GM18498 (cell line): ENCODE measurements around the gene BGLAP.

Experiments
- ATAC-seq: cut with Tn5 transposase; IDR thresholded peaks from one replicate; pipeline ENCODE4 v1.9.1; 2021; ENCODE audit warnings: mild to moderate bottlenecking, moderate library complexity; ENCODE audit not compliant: unreplicated experiment

BGLAP gene

GRCh38 chr1:156226116-156226538, 15.9 kb upstream of the BGLAP start:
- ATAC-seq = peak; percentile 71

- no peak for ATAC-seq
These were observed 15.2 kb upstream of the BGLAP start for GRCh38 chr1:156226782-156227181.

GRCh38 chr1:156228501-156228900, 13.5 kb upstream of the BGLAP start:
- no peak for ATAC-seq

GRCh38 chr1:156229809-156230472, 12.0 kb upstream of the BGLAP start:
- ATAC-seq = no peak

GRCh38 chr1:156230473-156230837, 11.5 kb upstream of the BGLAP start:
- no peak for ATAC-seq

GRCh38 chr1:156232201-156232894, 9.6 kb upstream of the BGLAP start:
- ATAC-seq = no peak

GRCh38 chr1:156233426-156234127, 8.4 kb upstream of the BGLAP start:
- ATAC-seq = no peak

- no peak for ATAC-seq
These were observed 5.8 kb upstream of the BGLAP start for GRCh38 chr1:156236164-156236563.

- ATAC-seq = no peak
These were observed 3.7 kb upstream of the BGLAP start for GRCh38 chr1:156238248-156238647.

GRCh38 chr1:156241311-156241811, 623 bp upstream of the BGLAP start:
- no peak for ATAC-seq

GRCh38 chr1:156242738-156243137, 754 bp downstream of the BGLAP start:
- no peak for ATAC-seq

- no peak for ATAC-seq
These were observed 2.1 kb downstream of the BGLAP start for GRCh38 chr1:156244126-156244525.

GRCh38 chr1:156244712-156245111, 2.7 kb downstream of the BGLAP start:
- no peak for ATAC-seq

GRCh38 chr1:156245451-156246232, 3.7 kb downstream of the BGLAP start:
- no peak for ATAC-seq

- no peak for ATAC-seq
These were observed 4.3 kb downstream of the BGLAP start for GRCh38 chr1:156246241-156246780.

GRCh38 chr1:156246781-156247459, 4.9 kb downstream of the BGLAP start:
- ATAC-seq = no peak

- no peak for ATAC-seq
These were observed 5.7 kb downstream of the BGLAP start, which contains the start of gene PAQR6 for GRCh38 chr1:156247460-156248322. PAQR6 (minus strand) TSS chr1:156248056; CDS start chr1:156246731, 1,325 bp downstream.

GRCh38 chr1:156248323-156248683, 6.3 kb downstream of the BGLAP start:
- ATAC-seq = no peak

- no peak for ATAC-seq
These were observed 7.6 kb downstream of the BGLAP start for GRCh38 chr1:156249593-156249992.
